Measurements from ENCODE around the gene WFDC5. TPM values are rescaled to one million over a fixed set of nuclear protein-coding genes. Genes with fewer than 3 reads are reported as not detected.

Gene WFDC5, protein sequence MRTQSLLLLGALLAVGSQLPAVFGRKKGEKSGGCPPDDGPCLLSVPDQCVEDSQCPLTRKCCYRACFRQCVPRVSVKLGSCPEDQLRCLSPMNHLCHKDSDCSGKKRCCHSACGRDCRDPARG
- not detected for polyA plus RNA-seq (2013, experiment 1 of 2)
- polyA plus RNA-seq (2013, experiment 2 of 2), result not detected

DNA sequence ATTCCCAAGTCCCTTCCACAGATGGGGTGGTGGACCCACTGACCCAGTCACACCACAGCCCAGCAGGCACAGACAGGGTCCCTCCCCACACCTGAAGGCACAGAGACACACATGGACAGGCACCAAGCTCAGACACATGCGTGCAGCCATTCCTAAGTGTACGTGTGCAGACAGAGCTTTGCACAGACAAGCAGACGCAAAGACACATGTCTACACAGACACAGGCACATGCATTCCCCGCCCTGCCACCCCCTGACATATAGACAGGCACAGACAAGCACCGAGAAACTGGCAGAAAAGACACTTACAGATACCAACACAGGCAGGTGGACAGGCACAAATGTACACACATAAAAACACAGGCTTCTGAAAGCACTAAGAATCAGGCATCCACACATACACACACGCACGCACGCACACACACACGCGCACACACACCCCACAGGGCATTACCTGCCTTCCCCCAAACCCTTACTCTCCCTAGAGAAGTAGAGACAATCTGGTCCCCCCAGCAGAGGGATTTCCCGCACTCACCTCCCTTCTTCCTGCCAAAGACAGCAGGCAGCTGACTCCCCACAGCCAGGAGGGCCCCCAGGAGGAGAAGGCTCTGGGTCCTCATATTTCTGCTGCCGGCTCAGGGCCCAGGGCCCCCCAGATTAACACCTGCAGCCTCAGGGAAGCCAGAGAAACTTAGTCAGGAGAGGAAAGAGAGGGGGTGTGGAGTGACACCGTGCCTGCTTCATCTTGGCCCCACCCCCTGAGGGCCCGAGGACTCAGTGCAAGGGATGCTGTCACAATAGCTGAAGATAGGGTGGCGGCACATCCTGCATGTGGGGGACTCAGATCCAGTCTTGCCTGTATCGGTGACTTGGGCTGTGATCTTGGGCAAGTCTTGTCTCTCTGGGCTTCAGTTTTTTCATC, at the start of gene WFDC5:
Gene WFDC5, minus strand, starts transcription at position 710 of the 921 bp plus-strand sequence. Its CDS starts 91 bp downstream, at position 619.
- no peak within 1 kb of the TSS for H2AFZ ChIP-seq (ENCODE audit: low read depth, low read length)
- WGBS, result 68% methylated on average over 16 of the region's 16 CpGs
- H3K9ac ChIP-seq (ENCODE audit: low read length), result no peak within 1 kb of the TSS
- H3K4me2 ChIP-seq (ENCODE audit: low read length, poor library complexity, severe bottlenecking), result no peak within 1 kb of the TSS
- H3K4me1 ChIP-seq (ENCODE audit: control insufficient read depth, insufficient read depth, low read depth, low read length), result peaks cover 3% of the 10 kb centered on the region
- no peaks in the 10 kb centered on the region for H3K9me3 ChIP-seq (ENCODE audit: control insufficient read depth, low read length)
- no peak within 1 kb of the TSS for H3K14ac ChIP-seq (ENCODE audit: low read length in 2 of 2)
- no peak within 1 kb of the TSS for H3K4me3 ChIP-seq (ENCODE audit: insufficient read depth in 1 of 2, low read depth in 1 of 2, low read length in 2 of 2)
- H2AK5ac ChIP-seq (ENCODE audit: low read length, severe bottlenecking), result no peak within 1 kb of the TSS
- H3K4ac ChIP-seq (ENCODE audit: low read depth in 1 of 2, low read length in 2 of 2), result no peak within 1 kb of the TSS
- no peaks in the 10 kb centered on the region for H3K79me1 ChIP-seq (replicated peaks; ENCODE audit: low read length, poor library complexity, severe bottlenecking)
- H4K91ac ChIP-seq (ENCODE audit: low read length), result no peak within 1 kb of the TSS
- peaks cover 31 to 74% of the 10 kb centered on the region in 2 experiments for H3K27me3 ChIP-seq (ENCODE audit: control insufficient read depth in 1 of 2, insufficient read depth in 1 of 2, low read length in 2 of 2)
- H2BK120ac ChIP-seq (ENCODE audit: low read depth, low read length), result no peak within 1 kb of the TSS
- H3K23ac ChIP-seq (ENCODE audit: low read length in 2 of 2), result no peak within 1 kb of the TSS
- H2BK5ac ChIP-seq (ENCODE audit: low read depth, low read length, poor library complexity, severe bottlenecking), result no peak within 1 kb of the TSS
- no peaks in the 10 kb centered on the region for H3K36me3 ChIP-seq (ENCODE audit: control insufficient read depth in 1 of 2, insufficient read depth in 2 of 2, low read depth in 1 of 2, low read length in 2 of 2)
- no peak within 1 kb of the TSS for H3K27ac ChIP-seq (ENCODE audit: low read length, poor library complexity, severe bottlenecking)
- no peak within 1 kb of the TSS for H2BK12ac ChIP-seq (ENCODE audit: low read length in 2 of 2)
- no peak within 1 kb of the TSS for H2BK15ac ChIP-seq (ENCODE audit: low read depth, poor library complexity, severe bottlenecking)
- DNase-seq, result no peak
- H4K8ac ChIP-seq (ENCODE audit: low read length), result no peak within 1 kb of the TSS
- no peak within 1 kb of the TSS for H3K18ac ChIP-seq (ENCODE audit: low read depth in 1 of 2, low read length in 2 of 2)

DNA sequence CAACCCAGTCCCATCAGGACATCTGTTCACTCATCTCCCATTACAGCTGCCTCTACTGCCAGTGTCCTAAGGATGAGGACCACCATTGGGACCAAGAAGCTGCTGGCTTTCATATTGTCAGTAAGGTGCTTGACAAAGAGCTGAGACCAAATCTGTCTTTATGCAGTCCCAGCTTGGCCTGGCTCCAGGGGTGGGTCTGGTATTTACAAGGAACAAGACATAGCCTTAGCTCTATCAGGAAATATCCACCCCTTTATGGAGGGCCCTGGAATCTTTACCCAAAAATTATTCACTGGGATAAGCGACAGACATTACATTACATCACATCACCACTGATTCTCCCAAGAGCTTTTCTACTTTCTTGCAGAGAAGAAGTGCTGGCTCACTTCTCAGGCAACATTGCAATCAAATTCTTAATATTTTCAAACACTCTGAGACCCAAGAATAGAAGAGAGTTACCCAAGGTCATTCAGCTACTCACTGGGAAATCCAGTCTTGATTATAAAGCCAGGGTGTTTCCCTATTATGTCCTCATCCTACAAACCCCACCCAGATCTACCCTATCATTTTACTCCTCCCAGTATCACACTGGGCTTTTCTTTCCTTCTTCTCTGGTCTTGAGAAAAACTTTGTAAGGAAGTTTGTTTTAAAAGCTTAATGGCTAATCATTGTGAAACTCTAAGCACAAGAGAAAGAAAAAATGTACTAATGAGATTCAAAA, 48.3 kb upstream of the WFDC5 start:
- no peak overlapping the region for H2BK5ac ChIP-seq (ENCODE audit: low read depth, low read length, poor library complexity, severe bottlenecking)
- H2BK120ac ChIP-seq (ENCODE audit: low read depth, low read length), result no peak overlapping the region
- H3K4me2 ChIP-seq (ENCODE audit: low read length, poor library complexity, severe bottlenecking), result no peak overlapping the region
- H3K27me3 ChIP-seq (ENCODE audit: control insufficient read depth in 1 of 2, insufficient read depth in 1 of 2, low read length in 2 of 2), result peaks cover 0 to 12% of the 10 kb centered on the region in 2 experiments
- H2AFZ ChIP-seq (ENCODE audit: low read depth, low read length), result no peak overlapping the region
- H3K4me3 ChIP-seq (ENCODE audit: insufficient read depth in 1 of 2, low read depth in 1 of 2, low read length in 2 of 2), result no peak overlapping the region
- no peak overlapping the region for H3K27ac ChIP-seq (ENCODE audit: low read length, poor library complexity, severe bottlenecking)
- H2BK12ac ChIP-seq (ENCODE audit: low read length in 2 of 2), result no peak overlapping the region
- no peak for DNase-seq
- no peak overlapping the region for H4K91ac ChIP-seq (ENCODE audit: low read length)
- no peak overlapping the region for H2BK15ac ChIP-seq (ENCODE audit: low read depth, poor library complexity, severe bottlenecking)
- WGBS, result 38% methylated on average over 1 of the region's 1 CpG
- H3K4ac ChIP-seq (ENCODE audit: low read depth in 1 of 2, low read length in 2 of 2), result no peak overlapping the region
- H4K8ac ChIP-seq (ENCODE audit: low read length), result no peak overlapping the region
- H3K36me3 ChIP-seq (ENCODE audit: control insufficient read depth in 1 of 2, insufficient read depth in 2 of 2, low read depth in 1 of 2, low read length in 2 of 2), result no peaks in the 10 kb centered on the region
- no peaks in the 10 kb centered on the region for H3K4me1 ChIP-seq (ENCODE audit: control insufficient read depth, insufficient read depth, low read depth, low read length)
- H3K9me3 ChIP-seq (ENCODE audit: control insufficient read depth, low read length), result peaks cover 59% of the 10 kb centered on the region
- H3K18ac ChIP-seq (ENCODE audit: low read depth in 1 of 2, low read length in 2 of 2), result no peak overlapping the region
- no peak overlapping the region for H3K9ac ChIP-seq (ENCODE audit: low read length)
- no peak overlapping the region for H3K14ac ChIP-seq (ENCODE audit: low read length in 2 of 2)
- H3K23ac ChIP-seq (ENCODE audit: low read length in 2 of 2), result no peak overlapping the region
- no peaks in the 10 kb centered on the region for H3K79me1 ChIP-seq (replicated peaks; ENCODE audit: low read length, poor library complexity, severe bottlenecking)
- H2AK5ac ChIP-seq (ENCODE audit: low read length, severe bottlenecking), result no peak overlapping the region

DNA sequence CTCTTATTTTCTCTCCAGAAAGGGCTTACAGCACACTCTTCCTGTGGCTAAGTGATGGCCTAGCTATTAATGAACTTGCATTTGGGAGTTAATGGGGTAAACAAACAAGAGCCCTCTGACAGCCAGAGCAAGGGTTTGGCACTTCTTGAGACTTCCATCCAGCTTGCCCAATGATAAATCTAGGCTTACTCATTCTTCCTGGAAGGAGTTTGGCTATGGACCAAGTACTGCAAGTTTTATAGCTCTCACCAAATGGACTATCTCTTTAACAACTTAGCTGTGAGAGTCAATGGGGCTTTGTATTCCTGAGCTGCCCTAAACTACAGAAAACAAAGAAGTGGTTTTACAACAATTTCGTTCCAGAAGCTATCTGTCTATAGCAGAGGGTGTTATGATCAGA, 43.0 kb upstream of the WFDC5 start:
- Histone ChIP-seq H4K8ac (ENCODE audit: low read length) (no peak overlapping the region), H3K4ac (ENCODE audit: low read depth in 1 of 2, low read length in 2 of 2) (no peak overlapping the region), H4K91ac (ENCODE audit: low read length) (no peak overlapping the region), H3K27ac (ENCODE audit: low read length, poor library complexity, severe bottlenecking) (no peak overlapping the region), H2AFZ (ENCODE audit: low read depth, low read length) (no peak overlapping the region), H3K23ac (ENCODE audit: low read length in 2 of 2) (no peak overlapping the region), H3K14ac (ENCODE audit: low read length in 2 of 2) (no peak overlapping the region), H3K9me3 (ENCODE audit: control insufficient read depth, low read length) (peaks cover 22% of the 10 kb centered on the region), H2BK12ac (ENCODE audit: low read length in 2 of 2) (no peak overlapping the region), H3K27me3 (ENCODE audit: control insufficient read depth in 1 of 2, insufficient read depth in 1 of 2, low read length in 2 of 2) (peaks cover 8 to 19% of the 10 kb centered on the region in 2 experiments), H3K4me1 (ENCODE audit: control insufficient read depth, insufficient read depth, low read depth, low read length) (no peaks in the 10 kb centered on the region), H2BK15ac (ENCODE audit: low read depth, poor library complexity, severe bottlenecking) (no peak overlapping the region), H2BK120ac (ENCODE audit: low read depth, low read length) (no peak overlapping the region), H3K4me2 (ENCODE audit: low read length, poor library complexity, severe bottlenecking) (no peak overlapping the region), H3K79me1 (replicated peaks; ENCODE audit: low read length, poor library complexity, severe bottlenecking) (no peaks in the 10 kb centered on the region), H3K9ac (ENCODE audit: low read length) (peak overlapping the region; percentile 15), H3K18ac (ENCODE audit: low read depth in 1 of 2, low read length in 2 of 2) (no peak overlapping the region), H2AK5ac (ENCODE audit: low read length, severe bottlenecking) (no peak overlapping the region), H3K36me3 (ENCODE audit: control insufficient read depth in 1 of 2, insufficient read depth in 2 of 2, low read depth in 1 of 2, low read length in 2 of 2) (no peaks in the 10 kb centered on the region), H2BK5ac (ENCODE audit: low read depth, low read length, poor library complexity, severe bottlenecking) (no peak overlapping the region), H3K4me3 (ENCODE audit: insufficient read depth in 1 of 2, low read depth in 1 of 2, low read length in 2 of 2) (peak overlapping the region in 1 of 2 experiments; percentile 25)
- 35% methylated on average over 1 of the region's 1 CpG for WGBS
- DNase-seq, result peak; percentile 69

DNA sequence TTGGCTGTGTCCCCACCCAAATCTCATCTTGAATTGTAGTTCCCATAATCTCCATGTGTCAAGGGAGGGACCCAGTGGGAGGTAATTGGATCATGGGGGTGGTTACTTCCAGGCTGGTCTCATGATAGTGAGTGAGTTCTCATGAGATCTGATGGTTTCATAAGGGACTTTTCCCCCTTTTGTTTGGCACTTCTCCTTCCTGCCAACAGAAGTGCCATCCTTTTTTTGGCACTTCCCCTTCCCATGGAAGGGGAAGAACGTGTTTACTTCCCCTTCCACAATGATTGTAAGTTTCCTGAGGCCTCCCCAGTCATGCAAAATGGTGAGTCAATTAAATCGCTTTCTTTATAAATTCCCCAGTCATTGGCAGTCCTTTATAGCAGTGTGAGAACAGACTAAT, 41.7 kb upstream of the WFDC5 start:
- H3K14ac ChIP-seq (ENCODE audit: low read length in 2 of 2), result no peak overlapping the region
- H3K9me3 ChIP-seq (ENCODE audit: control insufficient read depth, low read length), result peaks cover 10% of the 10 kb centered on the region
- no peaks in the 10 kb centered on the region for H3K4me1 ChIP-seq (ENCODE audit: control insufficient read depth, insufficient read depth, low read depth, low read length)
- no peak overlapping the region for H3K23ac ChIP-seq (ENCODE audit: low read length in 2 of 2)
- no peak overlapping the region for H2BK12ac ChIP-seq (ENCODE audit: low read length in 2 of 2)
- no peak overlapping the region for H3K4me3 ChIP-seq (ENCODE audit: insufficient read depth in 1 of 2, low read depth in 1 of 2, low read length in 2 of 2)
- DNase-seq, result no peak
- no peak overlapping the region for H2AK5ac ChIP-seq (ENCODE audit: low read length, severe bottlenecking)
- 59% methylated on average over 2 of the region's 2 CpGs for WGBS
- H4K8ac ChIP-seq (ENCODE audit: low read length), result no peak overlapping the region
- H3K4me2 ChIP-seq (ENCODE audit: low read length, poor library complexity, severe bottlenecking), result no peak overlapping the region
- H2BK120ac ChIP-seq (ENCODE audit: low read depth, low read length), result no peak overlapping the region
- no peak overlapping the region for H2BK15ac ChIP-seq (ENCODE audit: low read depth, poor library complexity, severe bottlenecking)
- no peaks in the 10 kb centered on the region for H3K36me3 ChIP-seq (ENCODE audit: control insufficient read depth in 1 of 2, insufficient read depth in 2 of 2, low read depth in 1 of 2, low read length in 2 of 2)
- no peak overlapping the region for H4K91ac ChIP-seq (ENCODE audit: low read length)
- H3K18ac ChIP-seq (ENCODE audit: low read depth in 1 of 2, low read length in 2 of 2), result no peak overlapping the region
- H3K4ac ChIP-seq (ENCODE audit: low read depth in 1 of 2, low read length in 2 of 2), result no peak overlapping the region
- no peaks in the 10 kb centered on the region for H3K79me1 ChIP-seq (replicated peaks; ENCODE audit: low read length, poor library complexity, severe bottlenecking)
- H3K27ac ChIP-seq (ENCODE audit: low read length, poor library complexity, severe bottlenecking), result no peak overlapping the region
- H3K27me3 ChIP-seq (ENCODE audit: control insufficient read depth in 1 of 2, insufficient read depth in 1 of 2, low read length in 2 of 2), result peaks cover 8 to 19% of the 10 kb centered on the region in 2 experiments
- no peak overlapping the region for H2BK5ac ChIP-seq (ENCODE audit: low read depth, low read length, poor library complexity, severe bottlenecking)
- no peak overlapping the region for H3K9ac ChIP-seq (ENCODE audit: low read length)
- no peak overlapping the region for H2AFZ ChIP-seq (ENCODE audit: low read depth, low read length)

Measured in mesenchymal stem cell (in vitro differentiated cells and primary cell).